SJCRH30 (cell line): ENCODE results near the gene DESI1. TPM values are rescaled to one million over a fixed set of nuclear protein-coding genes. Genes with fewer than 3 reads are reported as not detected.

Experiments used
- total RNA-seq: library from RNA; depleted of rRNA; stranded (reverse); fragments of >200 nt; shearing (Covaris generic); gene quantifications from 2 replicates; pipeline ENCODE4 v1.2.3, GENCODE V29; 2014; rRNA removed

DESI1 gene
- total RNA-seq, 1 experiment from 2014 or later, result 22.1 TPM

Other genes with a start within 250 kb of the DESI1 start
- gene TEF, start 239.1 kb downstream of the DESI1 start, total RNA-seq, result 6.0 and 7.4 TPM in 2 replicates
- 18.2 and 19.5 TPM in 2 replicates for gene TOB2, start 174.2 kb downstream of the DESI1 start, total RNA-seq
- 98.8 and 106 TPM in 2 replicates for gene PHF5A, start 152.4 kb downstream of the DESI1 start, total RNA-seq
- 50.5 and 51.8 TPM in 2 replicates for gene ACO2, start 151.9 kb downstream of the DESI1 start, total RNA-seq
- 12.9 and 14.7 TPM in 2 replicates for gene POLR3H, start 76.6 kb downstream of the DESI1 start, total RNA-seq
- 3.1 and 3.7 TPM in 2 replicates for gene CSDC2, start 60.0 kb downstream of the DESI1 start, total RNA-seq
- gene PMM1, start 31.2 kb downstream of the DESI1 start, total RNA-seq, result 9.9 and 10.3 TPM in 2 replicates
- 528 and 532 TPM in 2 replicates for gene XRCC6, start 252 bp upstream of the DESI1 start, total RNA-seq
- 133 and 136 TPM in 2 replicates for gene SNU13, start 67.8 kb upstream of the DESI1 start, total RNA-seq
- not detected in 2 replicates for gene MEI1, start 78.5 kb upstream of the DESI1 start, total RNA-seq
- gene CCDC134, start 179.6 kb upstream of the DESI1 start, total RNA-seq, result 19.8 and 21.2 TPM in 2 replicates
- gene SREBF2, start 212.1 kb upstream of the DESI1 start, total RNA-seq, result 100 and 103 TPM in 2 replicates